Astrocyte of the spinal cord (primary cell): Measurements from ENCODE around the gene RPTOR.

Experiments used
- DNase-seq: peaks from one replicate; pipeline ENCODE4 v3.0.0; 2011; ENCODE audit warnings: low read depth, low spot score
- H3K4me3 ChIP-seq: 2 replicates; pipeline ENCODE4 v1.5.1; 2011; ENCODE audit warnings: low read depth, mild to moderate bottlenecking, low read length, moderate library complexity
- in situ Hi-C: cut with HindIII; loops from 2 replicates; pipeline ENCODE4 v1.10.0; 2017; ENCODE audit warnings: low sequenced_read_pairs
- TF ChIP-seq, protein P1 (sequence below): IDR thresholded peaks from 2 replicates; pipeline ENCODE4 v1.5.1; 2012; ENCODE audit warnings: low read depth, mild to moderate bottlenecking, low read length, inconsistent platforms

Gene RPTOR

DNA sequence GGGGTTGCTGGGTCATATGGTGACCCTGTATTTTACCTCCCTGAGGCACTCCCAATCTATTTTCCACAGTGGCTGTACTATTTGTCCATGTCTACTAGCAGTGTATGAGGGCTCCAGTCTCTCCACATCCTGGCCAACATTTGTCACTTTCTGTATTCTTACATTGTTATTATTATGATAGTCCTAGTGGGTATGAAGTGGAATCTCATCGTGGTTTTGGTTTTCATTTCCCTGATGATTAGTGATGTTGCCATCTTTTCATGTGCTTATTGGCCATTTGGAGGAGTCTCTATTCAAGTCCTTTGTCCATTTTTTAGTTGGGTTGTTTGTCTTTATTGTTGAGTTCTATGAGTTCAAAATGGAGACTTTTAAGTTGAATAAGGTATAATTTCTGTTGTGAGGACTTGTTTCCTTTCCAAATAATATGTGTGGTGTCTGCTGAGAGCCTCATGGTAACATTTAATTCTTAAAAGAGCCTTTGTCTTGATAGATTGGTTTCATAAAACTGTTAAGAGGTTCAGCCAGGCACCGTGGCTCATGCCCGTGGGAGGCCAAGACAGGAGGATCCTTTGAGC, 108.2 kb downstream of the RPTOR start:
- no peak for DNase-seq
- TF ChIP-seq, protein P1, sequence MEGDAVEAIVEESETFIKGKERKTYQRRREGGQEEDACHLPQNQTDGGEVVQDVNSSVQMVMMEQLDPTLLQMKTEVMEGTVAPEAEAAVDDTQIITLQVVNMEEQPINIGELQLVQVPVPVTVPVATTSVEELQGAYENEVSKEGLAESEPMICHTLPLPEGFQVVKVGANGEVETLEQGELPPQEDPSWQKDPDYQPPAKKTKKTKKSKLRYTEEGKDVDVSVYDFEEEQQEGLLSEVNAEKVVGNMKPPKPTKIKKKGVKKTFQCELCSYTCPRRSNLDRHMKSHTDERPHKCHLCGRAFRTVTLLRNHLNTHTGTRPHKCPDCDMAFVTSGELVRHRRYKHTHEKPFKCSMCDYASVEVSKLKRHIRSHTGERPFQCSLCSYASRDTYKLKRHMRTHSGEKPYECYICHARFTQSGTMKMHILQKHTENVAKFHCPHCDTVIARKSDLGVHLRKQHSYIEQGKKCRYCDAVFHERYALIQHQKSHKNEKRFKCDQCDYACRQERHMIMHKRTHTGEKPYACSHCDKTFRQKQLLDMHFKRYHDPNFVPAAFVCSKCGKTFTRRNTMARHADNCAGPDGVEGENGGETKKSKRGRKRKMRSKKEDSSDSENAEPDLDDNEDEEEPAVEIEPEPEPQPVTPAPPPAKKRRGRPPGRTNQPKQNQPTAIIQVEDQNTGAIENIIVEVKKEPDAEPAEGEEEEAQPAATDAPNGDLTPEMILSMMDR: no peak
- in situ Hi-C loops: no loop called here
- no peak overlapping the region for H3K4me3 ChIP-seq

DNA sequence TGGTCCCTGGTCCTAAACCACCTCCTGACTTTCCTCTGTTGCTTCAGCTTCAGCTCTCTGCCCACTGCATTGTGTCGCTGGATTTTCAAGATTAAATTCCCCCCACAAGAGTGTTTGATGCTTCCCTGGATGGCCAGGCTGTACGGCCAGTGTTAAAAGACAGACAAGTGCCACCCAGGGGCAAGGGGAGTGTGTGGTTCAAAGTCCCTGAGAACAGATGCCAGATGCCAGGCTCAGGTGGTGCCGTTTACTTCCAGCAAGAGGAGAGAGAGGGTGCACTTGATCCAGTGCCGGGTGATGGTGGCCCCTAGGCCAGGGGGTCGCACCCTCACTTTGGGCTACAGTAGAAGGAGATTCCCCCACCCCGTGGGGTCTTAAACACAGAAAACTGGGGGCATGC, 109.2 kb downstream of the RPTOR start:
- in situ Hi-C loops: no loop called here
- no peak for DNase-seq

DNA sequence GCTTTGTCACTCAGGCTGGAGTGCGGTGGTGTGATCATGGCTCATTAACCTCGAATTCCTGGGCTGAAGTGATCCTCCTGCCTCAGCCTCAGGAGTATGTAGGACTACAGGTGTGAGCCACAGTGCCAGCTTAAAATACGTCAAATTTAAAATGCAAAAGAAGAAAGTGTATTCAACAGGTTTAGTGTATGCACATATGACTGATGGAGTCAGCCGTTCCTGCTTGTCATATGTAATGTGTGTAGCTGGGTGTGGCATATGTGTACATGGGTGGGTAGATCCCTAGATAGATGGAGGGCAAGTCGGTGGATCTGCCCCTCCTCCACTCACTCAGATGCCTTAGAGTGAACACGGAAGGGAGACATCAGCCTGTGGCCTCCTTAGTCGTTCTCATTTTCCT, 111.0 kb downstream of the RPTOR start:
- in situ Hi-C loops: no loop called here
- no peak overlapping the region for H3K4me3 ChIP-seq
- no peak for DNase-seq
- TF ChIP-seq, protein P1: no peak

More for the DNA sequence above, 109.2 kb downstream of the RPTOR start:
- TF ChIP-seq, protein P1: no peak
- H3K4me3 ChIP-seq: no peak overlapping the region

DNA sequence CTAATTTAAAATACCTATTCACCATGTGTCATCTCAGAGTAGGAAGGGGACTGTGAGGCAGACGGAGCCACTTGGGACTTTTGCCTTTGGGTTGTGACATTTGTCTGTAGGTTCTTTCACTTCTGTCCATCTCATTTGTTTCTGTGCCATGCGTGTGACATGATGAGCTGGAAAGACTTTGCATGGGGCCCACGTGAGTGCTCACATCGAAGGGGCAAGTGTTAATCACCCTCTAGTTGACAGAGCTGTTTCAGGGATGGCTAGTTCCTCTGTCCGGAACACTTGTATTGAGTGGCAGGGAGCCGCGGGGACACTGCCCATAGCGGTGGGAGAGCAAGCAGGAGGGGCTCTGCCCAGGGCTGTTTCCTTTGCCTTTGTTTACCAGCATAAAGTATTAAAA, 112.0 kb downstream of the RPTOR start:
- no peak for DNase-seq
- in situ Hi-C loops: no loop called here
- TF ChIP-seq, protein P1: no peak
- no peak overlapping the region for H3K4me3 ChIP-seq

DNA sequence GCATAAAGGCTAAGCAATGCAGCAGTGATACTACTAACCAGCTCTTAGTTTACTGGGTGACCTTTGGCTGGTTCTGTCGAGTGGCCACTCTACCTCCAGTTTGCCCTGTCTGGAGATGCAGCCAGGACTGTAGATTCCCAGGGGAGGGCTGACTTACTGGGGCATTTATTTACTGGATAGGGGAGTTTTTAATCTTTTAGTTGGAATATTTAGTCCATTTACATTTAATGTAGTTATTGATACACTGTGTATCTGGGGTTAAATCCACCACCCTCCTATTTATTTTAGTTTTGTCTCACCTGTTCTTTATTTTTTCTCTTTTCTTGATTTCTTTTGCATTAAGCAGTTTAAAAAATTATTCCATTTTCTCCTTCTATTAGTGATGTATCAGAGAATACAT, 112.9 kb downstream of the RPTOR start:
- in situ Hi-C loops: no loop called here
- TF ChIP-seq, protein P1: no peak
- no peak overlapping the region for H3K4me3 ChIP-seq
- no peak for DNase-seq

DNA sequence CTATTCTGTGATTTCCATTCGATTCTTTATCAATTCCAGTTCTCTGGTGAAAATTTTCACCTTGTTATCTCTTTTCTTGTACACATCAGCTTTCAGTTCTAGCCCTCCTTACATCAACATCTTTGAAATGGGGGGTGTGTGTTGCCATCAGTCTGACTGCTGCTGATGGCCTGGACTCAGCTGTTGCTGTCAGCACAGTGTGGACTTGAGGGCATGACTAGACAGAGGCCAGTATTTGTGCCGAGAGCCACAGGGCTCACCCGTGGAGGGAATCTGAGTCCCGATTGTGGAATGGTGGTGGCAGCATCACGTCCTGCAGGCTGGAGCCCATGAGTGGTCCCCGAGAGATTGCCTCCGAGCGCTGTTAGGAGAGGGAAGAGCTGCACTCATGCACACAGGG, 114.2 kb downstream of the RPTOR start:
- no peak overlapping the region for H3K4me3 ChIP-seq
- TF ChIP-seq, protein P1: no peak
- in situ Hi-C loops: no loop called here
- no peak for DNase-seq

DNA sequence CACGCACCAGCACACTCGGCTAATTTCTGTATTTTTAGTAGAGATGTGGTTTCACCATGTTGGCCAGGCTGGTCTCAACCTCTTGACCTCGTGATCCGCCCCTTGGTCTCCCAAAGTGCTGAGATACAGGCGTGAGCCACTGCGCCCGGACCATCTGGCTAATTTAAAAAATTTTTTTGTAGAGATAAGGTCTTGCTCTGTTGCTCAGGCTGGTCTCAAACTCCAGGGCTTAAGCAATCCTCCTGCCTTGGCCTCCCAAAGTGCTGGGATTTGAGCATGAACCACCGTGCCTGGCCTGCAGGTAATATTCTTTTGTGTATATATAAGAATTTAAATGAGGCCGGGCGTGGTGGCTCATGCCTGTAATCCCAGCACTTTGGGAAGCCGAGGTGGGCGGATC, 115.0 kb downstream of the RPTOR start:
- DNase-seq: no peak
- TF ChIP-seq, protein P1: no peak
- no peak overlapping the region for H3K4me3 ChIP-seq
- in situ Hi-C loops: no loop called here
